HuH-7 (cell line): ENCODE data around the gene WDPCP.
"Not testable (repeated sequence)": the region's sequence is repeated elsewhere in the genome, so short reads cannot be mapped to it uniquely, and the experiment has no call there.

Experiments used
- DNase-seq: peaks from one replicate; pipeline ENCODE4 v3.0.0; 2011; ENCODE audit warnings: low spot score

The WDPCP gene

DNA sequence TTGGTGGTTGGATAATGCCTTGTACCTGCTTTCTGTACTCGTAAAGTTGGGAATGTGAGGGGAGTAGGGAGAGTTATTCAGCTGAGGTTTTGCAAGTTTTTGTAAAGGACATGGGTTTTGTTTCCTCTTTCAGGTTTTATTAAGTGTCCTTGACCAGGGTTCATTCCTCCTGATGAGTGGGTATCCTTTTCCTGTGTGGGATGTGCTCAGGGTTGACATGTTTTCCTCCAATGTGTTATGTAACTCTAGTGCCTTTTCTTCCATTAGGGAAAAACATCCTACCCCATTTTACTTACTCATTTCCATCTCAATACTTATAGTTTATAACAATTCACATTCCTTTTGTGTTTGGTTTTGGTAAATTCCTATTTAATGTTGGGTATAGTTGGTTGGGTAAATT, 489.2 kb downstream of the WDPCP start:
- DNase-seq, result no peak

DNA sequence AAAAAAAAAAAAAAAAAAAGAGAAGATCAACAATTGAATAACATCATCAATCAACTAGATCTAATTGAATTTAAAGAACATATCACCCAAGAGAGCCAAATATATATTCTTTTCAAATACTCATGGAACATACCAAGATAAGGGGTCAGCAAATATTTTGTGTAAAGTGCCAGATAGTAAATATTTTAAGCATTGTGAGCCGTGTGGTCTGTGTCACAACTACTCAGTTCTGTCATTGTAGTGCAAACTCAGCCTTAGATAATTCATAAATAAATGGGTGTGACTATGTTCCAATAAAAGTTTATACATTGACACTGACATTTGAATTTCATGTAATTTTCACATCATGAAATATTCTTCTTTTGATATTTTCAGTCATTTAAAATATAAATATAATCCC, 491.8 kb downstream of the WDPCP start:
- no peak for DNase-seq

DNA sequence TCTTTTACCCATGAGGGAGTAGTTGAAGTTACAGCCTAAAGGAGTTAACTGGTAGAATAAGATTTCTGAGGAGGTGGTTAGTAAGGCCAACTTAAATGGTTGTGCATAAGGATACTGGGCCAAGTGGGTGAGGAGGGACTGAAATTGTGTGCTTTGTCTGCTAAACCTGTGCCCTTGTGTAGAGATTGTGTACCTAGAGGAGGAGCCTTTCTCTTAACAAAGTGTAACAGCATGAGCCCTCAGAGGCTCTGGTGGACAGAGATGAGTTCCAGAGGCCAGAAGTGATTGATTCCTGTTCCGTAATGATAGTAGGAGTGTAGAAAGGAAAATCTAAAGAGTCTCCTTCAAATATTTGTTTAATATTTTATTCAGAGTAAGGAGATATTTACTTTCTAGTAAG, 494.8 kb downstream of the WDPCP start:
- DNase-seq, result no peak

DNA sequence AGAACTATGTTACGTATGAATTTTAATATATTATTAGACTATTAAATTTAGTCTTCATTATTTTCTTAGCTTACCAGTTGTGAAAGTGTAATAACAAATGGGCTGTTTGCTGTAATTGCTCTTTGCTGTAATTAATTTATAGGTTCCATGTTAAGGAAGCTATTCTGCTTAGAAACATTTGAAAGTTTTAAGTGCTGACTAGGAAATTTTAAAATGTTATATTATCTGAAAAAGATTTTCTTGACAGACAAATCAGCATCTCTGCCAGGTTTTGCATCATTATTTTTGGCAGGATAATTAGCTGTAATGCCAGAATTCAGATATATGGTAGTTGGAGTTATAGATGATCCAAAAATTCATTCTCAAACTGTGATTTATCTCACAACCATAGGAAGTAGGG, 495.4 kb downstream of the WDPCP start:
- DNase-seq, result no peak

DNA sequence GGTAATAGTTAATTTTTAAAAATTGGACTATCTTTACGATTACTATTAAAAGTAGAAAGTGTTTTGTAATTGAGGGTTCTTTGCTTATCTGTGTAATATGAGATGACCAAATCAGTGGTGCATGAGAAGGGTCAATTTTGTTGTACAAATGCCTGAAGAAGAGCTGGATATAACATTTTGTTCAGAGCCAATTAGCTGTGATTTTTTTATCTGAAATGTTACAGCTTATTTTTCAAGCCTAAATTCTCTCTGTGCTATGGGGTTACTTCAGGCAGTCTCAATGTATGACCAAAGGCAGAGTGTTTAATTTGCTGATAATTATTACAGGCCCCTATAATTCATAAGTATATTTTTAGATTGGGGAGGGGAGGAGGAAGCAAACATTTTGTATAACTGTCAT, 495.9 kb downstream of the WDPCP start:
- DNase-seq, result no peak

DNA sequence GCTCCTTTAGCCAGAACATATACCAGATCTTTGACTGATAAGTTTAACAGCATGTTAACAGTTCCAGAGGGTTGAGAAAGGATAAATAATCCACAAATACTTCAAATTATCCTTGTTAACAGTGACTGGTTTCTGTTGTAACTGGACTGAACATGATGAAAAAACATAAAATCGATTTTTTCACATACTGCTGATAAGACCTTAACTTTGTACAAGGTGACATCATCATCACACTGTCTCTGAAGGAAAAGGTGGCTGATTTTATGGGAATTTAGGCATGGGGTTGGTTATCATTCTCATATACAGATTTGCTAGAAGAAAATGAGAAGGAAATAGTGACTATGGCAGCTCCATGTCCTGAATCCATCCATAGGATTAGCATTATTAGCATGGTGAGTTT, 501.6 kb downstream of the WDPCP start:
- no peak for DNase-seq

DNA sequence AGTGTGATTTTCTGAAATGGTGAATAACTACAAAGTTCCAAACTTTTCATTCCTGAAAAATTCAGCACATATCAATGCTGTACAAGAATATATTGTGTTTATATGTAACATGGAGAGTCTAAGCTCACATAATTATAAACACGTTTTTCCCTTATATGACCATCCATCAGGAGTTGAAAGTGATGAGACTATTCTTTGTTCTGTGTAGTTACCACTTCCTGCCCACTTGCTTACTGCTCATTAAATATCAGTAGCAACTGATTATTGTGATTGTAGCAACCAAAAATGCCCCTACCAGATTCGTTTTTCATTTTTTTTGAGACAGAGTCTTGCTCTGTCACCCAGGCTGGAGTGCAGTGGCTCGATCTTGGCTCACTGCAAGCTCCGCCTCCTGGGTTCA, 506.9 kb downstream of the WDPCP start:
- no peak for DNase-seq

DNA sequence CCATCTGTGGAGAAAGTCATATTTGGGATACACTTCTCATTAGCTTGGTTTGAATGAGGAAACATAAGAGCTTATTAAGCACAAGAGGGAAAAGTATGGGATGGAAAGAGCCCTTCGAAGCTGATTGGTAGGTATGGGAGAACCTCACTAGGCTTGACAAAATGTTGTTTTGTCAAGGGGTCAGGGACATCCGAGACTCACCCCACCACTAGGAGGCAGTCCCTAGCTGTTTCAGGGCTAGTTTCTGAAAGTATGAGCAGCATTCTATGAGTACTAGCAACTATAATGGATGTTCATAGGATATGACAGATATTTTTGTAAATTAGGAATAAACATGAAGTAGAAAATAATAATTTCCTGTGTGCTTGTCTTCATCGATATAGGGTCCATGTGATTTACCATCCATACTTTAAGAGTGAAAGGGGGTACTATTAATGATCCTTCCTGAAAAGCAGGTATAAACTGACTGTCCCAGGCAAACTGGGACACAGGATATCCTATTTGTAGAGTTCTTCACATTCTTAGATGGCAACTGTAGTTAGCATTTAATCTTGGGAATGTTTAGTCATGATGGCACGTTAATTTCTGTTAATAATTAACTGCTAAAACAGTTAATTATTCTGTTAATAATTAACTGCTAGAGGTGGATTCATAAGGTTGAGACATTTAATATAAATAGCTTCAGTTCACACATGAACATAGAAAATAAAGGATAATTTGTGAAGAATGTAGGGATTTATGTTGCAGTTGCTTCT, 509.2 kb downstream of the WDPCP start:
- no peak for DNase-seq

DNA sequence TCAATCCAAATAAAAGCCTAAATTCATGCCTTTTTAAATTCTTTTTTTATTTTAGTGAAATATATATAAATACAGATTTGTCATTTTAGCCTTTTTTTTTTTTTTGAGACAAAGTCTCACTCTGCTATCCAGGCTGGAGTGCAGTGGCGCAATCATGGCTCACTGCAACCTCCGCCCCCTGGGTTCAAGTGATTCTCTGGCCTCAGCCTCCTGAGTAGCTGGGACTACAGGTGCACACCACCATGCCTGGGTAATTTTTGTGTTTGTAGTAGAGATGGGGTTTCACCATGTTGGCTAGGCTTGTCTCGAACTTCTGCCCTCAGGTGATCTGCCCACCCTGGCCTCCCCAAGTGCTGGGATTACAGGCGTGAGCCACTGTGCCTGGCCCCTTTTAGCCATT, 513.9 kb downstream of the WDPCP start:
- not testable (repeated sequence) for DNase-seq

DNA sequence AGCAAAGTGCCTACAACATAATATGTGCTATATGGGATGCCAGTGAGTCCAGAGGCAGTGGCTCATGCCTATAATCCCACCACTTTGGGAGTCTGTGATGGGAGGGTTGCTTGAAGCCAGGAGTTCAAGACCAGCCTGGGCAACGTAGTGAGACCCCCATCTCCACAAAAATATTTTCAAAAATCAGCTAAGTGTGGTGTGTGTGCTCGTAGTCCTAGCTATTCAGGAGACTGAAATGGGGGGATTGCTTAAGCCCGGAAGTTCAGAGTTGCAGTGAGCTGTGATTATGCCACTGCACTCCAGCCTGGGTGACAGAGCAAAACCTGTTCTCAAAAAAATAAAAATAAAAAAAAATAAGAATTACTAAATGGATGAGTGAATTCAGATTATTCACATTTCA, 514.3 kb downstream of the WDPCP start:
- no peak for DNase-seq

DNA sequence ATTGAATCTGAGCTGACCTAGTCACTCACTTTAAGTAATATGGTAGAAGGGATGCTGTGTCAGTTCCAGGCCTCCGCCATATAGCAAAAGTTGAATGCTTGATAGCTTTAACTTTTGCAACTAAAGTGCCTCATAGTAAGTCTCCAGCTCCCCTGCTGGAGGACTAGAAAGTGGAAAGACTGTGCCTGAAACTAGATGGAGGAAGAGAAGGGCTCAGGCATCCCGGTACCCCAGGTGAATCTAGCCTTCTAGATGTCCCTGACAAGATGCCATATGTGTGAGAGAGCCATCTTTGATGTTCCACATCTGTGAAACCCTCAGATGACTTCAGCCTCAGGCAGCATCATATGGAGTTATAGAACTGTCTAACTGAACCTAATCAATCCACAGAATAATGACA, 516.6 kb downstream of the WDPCP start:
- no peak for DNase-seq
